NB4 (cell line): ENCODE data around the gene GABRB2.

Experiments
- DNase-seq: peaks from one replicate; pipeline ENCODE4 v3.0.0; 2010; ENCODE audit warnings: low read depth
- H3K4me3 ChIP-seq: one replicate; pipeline ENCODE4 v1.5.1; 2011; ENCODE audit warnings: mild to moderate bottlenecking, low read depth, low read length, moderate library complexity
- CTCF ChIP-seq: IDR thresholded peaks from one replicate; pipeline ENCODE4 v1.5.1; 2012; ENCODE audit warnings: low read depth, low read length
- MAX ChIP-seq: IDR thresholded peaks from 2 replicates; pipeline ENCODE4 v1.6.1; 2011; ENCODE audit warnings: low read depth, low read length
- MYC ChIP-seq: IDR thresholded peaks from 2 replicates; pipeline ENCODE4 v1.6.1; 2011; ENCODE audit warnings: low read depth, low read length
- POLR2A ChIP-seq: IDR thresholded peaks from 2 replicates; pipeline ENCODE4 v1.6.1; 2011; ENCODE audit warnings: mild to moderate bottlenecking; ENCODE audit not compliant: insufficient read length; ENCODE audit errors: extremely low read depth

Gene GABRB2

GRCh38 chr5:161397448-161397847, 149.1 kb downstream of the GABRB2 start:
- no peak overlapping the region for H3K4me3 ChIP-seq
- TF ChIP-seq CTCF (no peak), POLR2A (no peak), MAX (no peak), MYC (no peak)
- DNase-seq, result no peak

- no peak for DNase-seq
- no peak overlapping the region for H3K4me3 ChIP-seq
- TF ChIP-seq POLR2A (no peak), CTCF (no peak), MYC (no peak), MAX (no peak)
Observed at GRCh38 chr5:161396171-161396570, 150.4 kb downstream of the GABRB2 start.

GRCh38 chr5:161391724-161392123, 154.8 kb downstream of the GABRB2 start:
- no peak for DNase-seq
- no peak for TF ChIP-seq POLR2A
- TF ChIP-seq MYC, result no peak
- no peak for TF ChIP-seq CTCF
- no peak for TF ChIP-seq MAX
- H3K4me3 ChIP-seq, result no peak overlapping the region

GRCh38 chr5:161391016-161391415, 155.5 kb downstream of the GABRB2 start:
- no peak for DNase-seq

GRCh38 chr5:161387121-161387520, 159.4 kb downstream of the GABRB2 start:
- no peak overlapping the region for H3K4me3 ChIP-seq
- DNase-seq, result no peak
- TF ChIP-seq POLR2A (no peak), MAX (no peak), MYC (no peak), CTCF (no peak)

More at GRCh38 chr5:161391016-161391415, 155.5 kb downstream of the GABRB2 start:
- TF ChIP-seq CTCF (no peak), POLR2A (no peak), MYC (no peak), MAX (no peak)
- H3K4me3 ChIP-seq, result no peak overlapping the region

- H3K4me3 ChIP-seq, result no peak overlapping the region
- no peak for DNase-seq
- no peak for TF ChIP-seq MYC
- no peak for TF ChIP-seq POLR2A
- TF ChIP-seq MAX, result no peak
- TF ChIP-seq CTCF, result no peak
Observed at GRCh38 chr5:161385027-161385426, 161.5 kb downstream of the GABRB2 start.
